Transverse colon (tissue), 4 donors: ENCODE results near the gene SLC25A14. TPM values are rescaled to one million over a fixed set of nuclear protein-coding genes. Genes with fewer than 3 reads are reported as not detected.

Source experiments
- DNase-seq: peaks from one replicate; pipeline ENCODE4 v3.0.0-alpha.2; 2019
- H3K27ac ChIP-seq, 4 donors: fragments of 200-600 bp; sonication (generic); 2 replicates each; pipeline ENCODE4 v1.5.1; 2016 to 2018; ENCODE audit warnings: inconsistent platforms in 4 of 4
- H3K27me3 ChIP-seq: fragments of 200-600 bp; sonication (generic); 2 replicates; pipeline ENCODE4 v1.5.1; 2017; ENCODE audit warnings: inconsistent platforms
- H3K36me3 ChIP-seq, 4 donors: fragments of 200-600 bp; sonication (generic); 2 replicates each; pipeline ENCODE4 v1.5.1; 2017 to 2019; ENCODE audit warnings: inconsistent platforms in 4 of 4
- H3K4me1 ChIP-seq, 4 donors: fragments of 200-600 bp; sonication (generic); 2 replicates each; pipeline ENCODE4 v1.5.1; 2017 to 2020; ENCODE audit warnings: inconsistent platforms in 4 of 4
- H3K4me3 ChIP-seq, 4 donors: fragments of 200-600 bp; sonication (generic); 1 replicate in 1 of 4; 2 replicates in 3 of 4; pipeline versions ENCODE4 v1.5.1 to v1.6.1; 2017 to 2019; ENCODE audit warnings: inconsistent platforms in 4 of 4
- H3K9me3 ChIP-seq, 2 donors: fragments of 200-600 bp; sonication (generic); 2 replicates each; pipeline ENCODE4 v1.5.1; 2017 to 2019; ENCODE audit warnings: inconsistent platforms in 2 of 2
- EP300 ChIP-seq: sonication (generic); formaldehyde crosslinking; IDR thresholded peaks from one replicate; pipeline ENCODE4 v1.6.1; 2017; ENCODE audit warnings: antibody characterized with exemption, low read depth
- POLR2A ChIP-seq: fragments of 450-650 bp; IDR thresholded peaks from one replicate; pipeline ENCODE4 v1.6.1; 2016; ENCODE audit warnings: antibody characterized with exemption, mild to moderate bottlenecking, moderate library complexity
- POLR2AphosphoS5 ChIP-seq, 3 donors: sonication (generic); formaldehyde crosslinking; IDR thresholded peaks; one replicate each; pipeline ENCODE4 v1.6.1; 2016; ENCODE audit warnings: antibody characterized with exemption in 3 of 3
- WGBS, 2 donors: methylation state at CpG; one replicate each; pipeline ENCODE4 v1.1.5; 2018; ENCODE audit warnings: low coverage in 1 of 2; 5-methylcytosine and 5-hydroxymethylcytosine counted together
- in situ Hi-C, 4 donors: fragments of 200-750 bp; cut with MboI; loops; one replicate each; pipeline versions ENCODE4 v1.15.0 to v1.15.1; 2017; ENCODE audit warnings: low sequenced_read_pairs in 3 of 4, low pct_ligation_motif_present in 1 of 4, low pct_unique_long_range_greater_than_20kb in 1 of 4
- intact Hi-C: fragments of 100-400 bp; cut with DNase I; formaldehyde crosslinking; loops from one replicate; pipeline ENCODE4 v1.15.1; 2023; ENCODE audit warnings: low total_unique reads
- total RNA-seq, 4 donors: library from RNA; depleted of rRNA; stranded (reverse); fragments of >200 nt; gene quantifications; one replicate each; pipeline ENCODE4 v1.1.0, GENCODE V29; 2016
- TF ChIP-seq, protein P1 (sequence below), 5 experiments: fragments of 200-600 bp in 3 of 5; fragments of 450-650 bp in 2 of 5; sonication (generic) in 3 of 5; IDR thresholded peaks; 1 replicate in 2 of 5; 2 replicates in 3 of 5; pipeline ENCODE4 v1.5.1; 2016 to 2017; ENCODE audit warnings: antibody characterized with exemption in 5 of 5, inconsistent platforms in 3 of 5, mild to moderate bottlenecking in 2 of 5, moderate library complexity in 1 of 5

SLC25A14 gene
- total RNA-seq, 4 donors from 2014 or later: 2.8 to 10.5 (median 7.2) TPM

- Histone ChIP-seq H3K27me3 (no peaks in the 10 kb centered on the region), H3K36me3 (no peaks in the 10 kb centered on the region), H3K9me3 (no peaks in the 10 kb centered on the region), H3K4me3 (peak overlapping the region in 1 of 4 donors; percentile 0), H3K4me1 (no peaks in the 10 kb centered on the region), H3K27ac (no peak overlapping the region)
- in situ Hi-C loops (no loop called here), intact Hi-C loops (no loop called here)
- peak; percentile 48 for DNase-seq
- TF ChIP-seq POLR2AphosphoS5 (IDR thresholded peaks at IDR 0.05) (no peak), EP300 (no peak), POLR2A (no peak)
- TF ChIP-seq, protein P1, sequence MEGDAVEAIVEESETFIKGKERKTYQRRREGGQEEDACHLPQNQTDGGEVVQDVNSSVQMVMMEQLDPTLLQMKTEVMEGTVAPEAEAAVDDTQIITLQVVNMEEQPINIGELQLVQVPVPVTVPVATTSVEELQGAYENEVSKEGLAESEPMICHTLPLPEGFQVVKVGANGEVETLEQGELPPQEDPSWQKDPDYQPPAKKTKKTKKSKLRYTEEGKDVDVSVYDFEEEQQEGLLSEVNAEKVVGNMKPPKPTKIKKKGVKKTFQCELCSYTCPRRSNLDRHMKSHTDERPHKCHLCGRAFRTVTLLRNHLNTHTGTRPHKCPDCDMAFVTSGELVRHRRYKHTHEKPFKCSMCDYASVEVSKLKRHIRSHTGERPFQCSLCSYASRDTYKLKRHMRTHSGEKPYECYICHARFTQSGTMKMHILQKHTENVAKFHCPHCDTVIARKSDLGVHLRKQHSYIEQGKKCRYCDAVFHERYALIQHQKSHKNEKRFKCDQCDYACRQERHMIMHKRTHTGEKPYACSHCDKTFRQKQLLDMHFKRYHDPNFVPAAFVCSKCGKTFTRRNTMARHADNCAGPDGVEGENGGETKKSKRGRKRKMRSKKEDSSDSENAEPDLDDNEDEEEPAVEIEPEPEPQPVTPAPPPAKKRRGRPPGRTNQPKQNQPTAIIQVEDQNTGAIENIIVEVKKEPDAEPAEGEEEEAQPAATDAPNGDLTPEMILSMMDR (IDR thresholded peaks at IDR 0.05): no peak
- WGBS, 2 donors: 64% methylated on average over 17 of the region's 19 CpGs; no CpG with 5 or more reads in 1 of the 2 donors
These were observed 40.3 kb upstream of the SLC25A14 start for GRCh38 chrX:130299279-130300009.

DNA sequence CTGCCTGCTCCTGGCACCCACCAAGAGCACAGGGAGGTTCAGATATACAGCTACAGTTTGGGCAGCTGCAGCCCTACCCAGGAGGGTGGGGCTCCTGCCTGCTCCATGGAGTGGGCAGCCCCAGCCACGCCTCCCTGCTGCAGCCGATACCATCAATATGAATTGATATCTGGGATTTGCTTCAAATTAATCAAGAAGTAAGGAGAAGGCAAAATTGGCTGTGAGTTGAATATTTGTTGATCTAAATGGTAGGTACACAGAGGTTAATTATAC lies 39.8 kb upstream of the SLC25A14 start:
- WGBS, 2 donors: 28% methylated on average over 2 of the region's 2 CpGs; no CpG with 5 or more reads in 1 of the 2 donors
- DNase-seq: no peak
- no peaks in the 10 kb centered on the region for H3K9me3 ChIP-seq
- H3K4me1 ChIP-seq: no peaks in the 10 kb centered on the region
- H3K27me3 ChIP-seq: no peaks in the 10 kb centered on the region
- no peaks in the 10 kb centered on the region for H3K36me3 ChIP-seq
- H3K4me3 ChIP-seq: peak overlapping the region in 1 of 4 donors; percentile 0
- intact Hi-C loops (no loop called here), in situ Hi-C loops (no loop called here)
- TF ChIP-seq POLR2AphosphoS5 (IDR thresholded peaks at IDR 0.05) (no peak), EP300 (no peak), POLR2A (no peak)
- TF ChIP-seq, protein P1 (IDR thresholded peaks at IDR 0.05): no peak
- H3K27ac ChIP-seq: no peak overlapping the region

- 78 to 80% methylated on average over 1 of the region's 1 CpG for WGBS, 2 donors
- Histone ChIP-seq H3K4me1 (no peaks in the 10 kb centered on the region), H3K9me3 (no peaks in the 10 kb centered on the region), H3K27ac (no peak overlapping the region), H3K4me3 (no peak overlapping the region), H3K27me3 (no peaks in the 10 kb centered on the region), H3K36me3 (no peaks in the 10 kb centered on the region)
- intact Hi-C loops: no loop called here
- TF ChIP-seq POLR2AphosphoS5 (IDR thresholded peaks at IDR 0.05): no peak
- TF ChIP-seq POLR2A: no peak
- TF ChIP-seq, protein P1 (IDR thresholded peaks at IDR 0.05): no peak
- no peak for TF ChIP-seq EP300
- no peak for DNase-seq
- in situ Hi-C loops: no loop called here
These were observed 38.3 kb upstream of the SLC25A14 start for GRCh38 chrX:130301405-130301804.

GRCh38 chrX:130301977-130302376 lies 37.7 kb upstream of the SLC25A14 start:
- no peak for DNase-seq
- 60% methylated on average over 1 of the region's 1 CpG; no CpG with 5 or more reads in 1 of the 2 donors for WGBS, 2 donors
- in situ Hi-C loops (no loop called here), intact Hi-C loops (no loop called here)
- H3K4me3 ChIP-seq: no peak overlapping the region
- H3K27me3 ChIP-seq: no peaks in the 10 kb centered on the region
- no peaks in the 10 kb centered on the region for H3K4me1 ChIP-seq
- H3K27ac ChIP-seq: no peak overlapping the region
- no peaks in the 10 kb centered on the region for H3K36me3 ChIP-seq
- no peak for TF ChIP-seq EP300
- no peaks in the 10 kb centered on the region for H3K9me3 ChIP-seq
